NCI-H2227 treated with DMSO at 0.1 percent for 48 hours (cell line): ENCODE results near the gene PGC.

Experiments used
- DNase-seq: peaks from one replicate; lab custom pipeline; 2025; lab: John Stamatoyannopoulos, UW

PGC gene

DNA sequence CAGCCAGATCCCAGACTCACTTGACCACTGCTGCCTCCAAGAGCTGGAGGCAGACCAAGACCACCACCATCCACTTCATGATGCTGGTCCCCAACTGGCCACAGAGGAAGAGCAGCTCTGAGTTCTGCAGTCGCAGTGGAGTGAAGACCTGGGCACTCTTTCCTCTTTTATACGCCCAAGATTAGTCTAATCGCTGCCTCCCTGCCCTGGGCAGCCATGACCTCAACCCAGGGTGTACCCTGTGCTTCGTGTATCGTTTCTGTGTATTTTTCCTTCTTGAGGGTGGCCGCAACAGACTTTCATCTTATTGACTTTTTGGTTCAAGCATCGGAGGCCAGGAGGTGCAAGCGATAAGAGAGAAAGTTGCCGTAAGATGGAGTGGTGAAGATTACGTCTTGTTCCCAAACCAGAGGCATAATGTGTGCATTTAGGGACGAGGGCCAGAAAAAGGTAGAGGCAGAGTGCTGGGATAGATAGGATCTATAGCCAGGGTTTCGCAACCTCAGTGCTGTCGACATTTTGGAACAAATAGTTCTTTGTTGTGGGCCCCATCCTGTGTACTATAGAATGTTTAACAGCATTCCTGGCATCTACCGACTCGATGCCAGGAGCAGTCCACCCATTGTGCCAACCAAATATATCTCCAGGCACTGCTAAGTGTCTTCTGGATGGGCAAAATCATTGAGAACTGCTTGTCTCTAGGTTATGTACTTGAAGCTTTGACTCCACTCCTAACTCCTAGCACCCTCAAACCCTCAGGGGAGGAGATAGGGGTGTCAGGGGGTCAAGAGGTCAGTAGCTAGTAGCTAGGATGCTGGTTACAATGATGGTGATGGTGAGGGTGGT lies at the start of gene PGC:
TSS of gene PGC (minus strand) at position 142 of the 846 bp plus-strand sequence. CDS start at position 79, 63 bp downstream.
- no peak for DNase-seq

DNA sequence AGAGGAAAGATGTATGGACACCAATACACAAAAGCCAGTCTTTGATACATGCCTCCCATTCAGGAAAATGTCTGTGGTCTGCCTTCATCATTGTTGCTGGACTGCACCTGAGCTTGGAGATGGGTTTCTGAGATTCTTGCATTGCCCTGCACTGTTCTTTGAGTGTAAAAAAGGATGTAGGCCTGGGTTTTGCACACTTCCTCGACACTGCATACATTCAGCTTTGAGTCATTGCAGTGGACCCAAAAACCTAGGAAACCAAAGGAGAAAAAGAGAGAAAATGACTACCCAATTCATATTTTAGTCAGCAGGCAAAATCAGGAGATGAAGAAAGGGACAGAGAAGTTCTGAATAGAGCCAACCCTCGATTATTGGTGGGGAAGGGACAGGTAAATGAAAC lies 49.3 kb upstream of the PGC start:
- no peak for DNase-seq

DNA sequence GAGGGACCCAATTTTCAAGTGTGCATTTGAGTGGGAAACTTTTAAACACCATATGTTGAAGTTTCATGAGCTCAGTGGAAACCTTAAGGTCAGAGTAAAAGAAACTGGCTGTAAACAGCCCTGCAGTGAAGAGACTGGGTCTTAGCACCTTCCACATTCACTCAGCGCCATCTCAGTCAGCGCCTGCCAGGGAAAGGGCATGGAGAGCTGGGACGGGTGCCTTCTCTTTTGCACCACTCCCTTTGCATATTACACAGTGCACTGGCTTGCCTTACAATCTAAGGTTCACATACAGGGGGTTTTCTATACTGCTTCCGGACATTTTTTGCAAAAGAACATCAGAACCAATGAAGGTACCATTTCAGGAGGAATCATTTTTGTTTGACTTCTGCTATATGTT lies 44.8 kb upstream of the PGC start:
- DNase-seq = no peak

DNA sequence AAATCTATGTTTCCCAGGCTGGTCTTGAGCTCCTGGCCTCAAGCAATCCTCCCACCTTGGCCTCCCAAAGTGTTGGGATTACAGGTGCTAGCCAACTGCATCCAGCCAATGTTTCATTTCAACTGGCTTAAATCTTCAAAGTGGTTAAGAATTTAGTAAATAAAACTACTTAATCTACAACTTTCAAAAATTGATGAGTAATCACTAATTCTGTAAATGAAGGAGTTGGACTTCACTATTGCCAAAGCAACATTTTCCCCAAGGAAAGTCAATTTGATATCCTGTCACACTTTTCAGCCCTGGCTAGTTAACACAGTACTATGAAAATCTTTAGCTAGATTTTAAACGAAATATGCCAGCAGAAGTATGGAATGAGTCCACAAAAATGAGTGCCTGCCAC lies 44.1 kb upstream of the PGC start:
- no peak for DNase-seq

DNA sequence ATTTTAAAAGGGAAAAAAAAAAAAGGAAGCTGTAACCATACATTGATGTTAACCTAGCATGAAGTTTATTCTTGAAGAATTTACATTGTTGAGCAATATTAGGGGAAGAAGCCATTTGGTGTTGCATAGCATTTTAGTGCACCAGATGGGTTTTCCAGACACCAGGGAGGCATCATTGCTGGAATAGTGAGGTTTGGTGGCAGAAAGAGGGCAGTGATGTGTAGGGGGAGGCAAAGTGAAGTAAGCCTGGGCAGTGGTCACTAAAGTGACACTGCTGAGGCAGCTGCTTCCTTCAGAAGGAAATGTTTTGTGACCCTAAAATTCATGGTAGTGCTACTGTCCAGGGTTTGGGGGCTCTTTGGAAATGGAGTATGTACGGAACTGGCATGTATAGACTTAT lies 42.8 kb upstream of the PGC start:
- DNase-seq = no peak

DNA sequence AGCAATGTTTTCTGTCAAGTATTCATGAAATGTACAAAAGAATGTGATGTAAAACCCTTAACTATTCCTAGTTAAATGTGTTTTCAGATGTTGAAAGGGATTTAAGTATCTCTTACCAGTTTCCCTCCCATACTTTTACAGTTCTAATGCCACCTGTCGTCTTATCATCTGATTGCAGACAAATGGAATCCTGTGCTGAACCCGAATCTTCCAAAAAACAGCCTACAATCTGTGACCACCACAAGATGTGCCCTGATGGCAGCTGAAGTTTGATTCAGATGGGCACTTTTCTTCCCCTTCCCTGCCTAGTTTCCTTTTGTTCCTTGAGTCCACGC lies 42.2 kb upstream of the PGC start:
- no peak for DNase-seq

DNA sequence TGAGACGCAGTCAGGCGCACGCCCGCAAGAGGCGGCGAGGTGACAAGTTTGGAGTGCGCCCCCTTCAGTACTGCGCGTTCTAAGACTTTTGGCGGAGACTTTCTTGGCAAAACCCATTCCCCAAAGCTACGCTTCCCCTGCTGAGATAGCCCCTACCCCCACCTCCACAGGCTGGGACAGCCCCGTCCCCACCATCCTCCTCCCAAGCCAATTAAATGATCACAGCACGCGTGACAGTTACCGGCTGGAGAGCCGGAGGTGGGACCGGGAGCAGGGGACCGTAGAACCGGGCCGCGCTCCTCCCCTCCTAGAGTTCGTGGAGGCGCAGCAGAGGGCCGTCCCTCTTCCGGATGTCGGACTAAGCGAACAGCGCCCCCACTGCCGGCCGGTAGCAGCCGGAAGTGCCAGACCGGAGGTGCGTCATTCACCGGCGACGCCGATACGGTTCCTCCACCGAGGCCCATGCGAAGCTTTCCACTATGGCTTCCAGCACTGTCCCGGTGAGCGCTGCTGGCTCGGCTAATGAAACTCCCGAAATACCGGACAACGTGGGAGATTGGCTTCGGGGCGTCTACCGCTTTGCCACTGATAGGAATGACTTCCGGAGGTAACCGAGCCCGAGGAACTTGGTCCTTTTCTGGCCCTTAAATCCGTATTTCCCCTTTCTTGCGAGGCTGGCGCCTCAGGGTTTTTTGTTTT lies 40.2 kb upstream of the PGC start, which contains the start of gene TOMM6:
TSS of gene TOMM6 (plus strand) at position 476 of the 699 bp plus-strand sequence. CDS start at position 480, 4 bp downstream.
- DNase-seq = peak; percentile 78

DNA sequence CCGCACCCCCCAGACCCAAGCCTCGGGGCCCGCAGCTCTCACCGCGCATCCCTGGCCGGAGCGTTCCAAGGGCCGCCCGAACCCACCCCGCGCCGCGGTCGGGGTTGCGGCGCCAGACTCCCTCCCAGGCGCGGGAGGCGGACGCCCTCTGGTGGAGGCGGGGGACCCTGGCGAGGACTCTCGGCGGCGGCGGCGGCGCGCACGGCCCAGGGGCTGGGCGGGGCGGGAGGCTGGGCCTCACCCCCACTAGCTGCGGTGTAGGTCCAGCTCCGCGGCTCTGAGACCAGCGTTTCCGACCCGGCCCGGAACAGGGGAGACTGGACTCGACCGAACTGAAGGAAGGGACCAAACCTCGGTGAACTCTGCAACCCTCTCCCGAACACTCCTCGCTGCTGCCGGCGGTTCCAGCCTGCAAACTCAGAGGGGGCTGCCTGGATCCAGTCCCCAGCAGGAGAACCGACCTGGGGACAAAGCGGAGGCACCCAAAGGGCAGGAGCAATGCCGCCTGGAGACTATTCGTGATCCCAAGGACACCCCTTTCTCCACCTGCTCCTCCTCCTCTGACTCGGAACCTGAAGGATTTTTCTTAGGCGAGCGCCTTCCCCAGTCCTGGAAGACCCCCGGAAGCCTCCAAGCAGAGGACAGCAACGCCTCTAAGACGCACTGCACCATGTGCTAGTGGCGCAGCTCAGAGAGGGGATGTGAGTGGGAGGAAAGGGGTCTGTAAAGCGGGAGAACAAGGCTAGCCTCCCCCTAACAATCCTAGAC lies 39.4 kb upstream of the PGC start:
- DNase-seq = peak; percentile 43

DNA sequence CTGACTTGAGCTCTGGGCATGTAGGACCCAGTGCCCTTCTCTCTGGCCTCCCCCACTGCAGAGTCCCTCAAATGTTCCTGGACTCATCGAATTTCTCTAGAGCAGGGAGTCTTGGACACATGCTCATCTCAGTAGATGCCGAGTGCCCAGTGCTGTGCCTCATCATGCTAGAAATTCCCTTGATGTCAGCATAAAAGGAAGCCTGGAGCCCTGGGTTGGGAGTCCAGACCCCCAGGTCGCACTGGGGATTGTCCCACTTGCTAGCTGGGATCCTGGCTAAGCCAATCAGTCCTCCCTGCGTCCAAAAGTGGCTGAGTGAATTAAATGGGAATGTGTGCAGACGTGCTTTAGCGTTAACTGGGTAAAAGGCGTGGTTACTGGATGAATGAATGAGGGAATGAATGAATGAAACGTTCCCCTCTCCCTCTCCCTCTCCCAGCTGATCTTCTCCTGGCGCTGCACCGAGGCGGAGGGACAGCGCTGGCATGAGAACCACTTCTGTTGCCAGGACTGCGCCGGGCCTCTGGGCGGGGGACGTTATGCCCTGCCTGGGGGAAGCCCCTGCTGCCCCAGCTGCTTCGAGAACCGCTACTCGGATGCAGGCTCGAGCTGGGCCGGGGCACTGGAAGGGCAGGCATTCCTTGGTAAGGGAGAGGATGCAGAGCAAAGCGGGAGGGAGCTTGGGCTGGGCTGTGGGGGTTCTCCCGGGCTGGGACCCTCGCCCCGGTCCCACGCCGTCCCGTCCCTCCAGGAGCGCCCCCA lies 38.7 kb upstream of the PGC start:
- DNase-seq = no peak

DNA sequence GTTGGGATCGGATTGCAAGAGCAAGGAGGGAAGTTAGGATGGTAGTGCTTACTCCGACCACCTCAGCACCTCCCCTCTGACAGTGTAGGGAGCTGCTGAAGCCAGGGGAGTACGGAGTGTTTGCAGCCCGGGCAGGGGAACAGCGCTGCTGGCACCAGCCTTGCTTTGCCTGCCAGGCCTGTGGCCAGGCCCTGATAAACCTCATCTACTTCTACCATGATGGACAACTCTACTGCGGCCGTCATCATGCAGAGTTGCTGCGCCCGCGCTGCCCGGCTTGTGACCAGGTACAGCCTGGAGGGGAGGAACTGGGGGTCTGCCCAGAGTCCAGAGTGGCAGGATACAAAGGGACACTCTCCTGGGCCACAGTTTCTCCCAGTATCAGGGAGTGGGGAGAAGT lies 38.1 kb upstream of the PGC start:
- no peak for DNase-seq

DNA sequence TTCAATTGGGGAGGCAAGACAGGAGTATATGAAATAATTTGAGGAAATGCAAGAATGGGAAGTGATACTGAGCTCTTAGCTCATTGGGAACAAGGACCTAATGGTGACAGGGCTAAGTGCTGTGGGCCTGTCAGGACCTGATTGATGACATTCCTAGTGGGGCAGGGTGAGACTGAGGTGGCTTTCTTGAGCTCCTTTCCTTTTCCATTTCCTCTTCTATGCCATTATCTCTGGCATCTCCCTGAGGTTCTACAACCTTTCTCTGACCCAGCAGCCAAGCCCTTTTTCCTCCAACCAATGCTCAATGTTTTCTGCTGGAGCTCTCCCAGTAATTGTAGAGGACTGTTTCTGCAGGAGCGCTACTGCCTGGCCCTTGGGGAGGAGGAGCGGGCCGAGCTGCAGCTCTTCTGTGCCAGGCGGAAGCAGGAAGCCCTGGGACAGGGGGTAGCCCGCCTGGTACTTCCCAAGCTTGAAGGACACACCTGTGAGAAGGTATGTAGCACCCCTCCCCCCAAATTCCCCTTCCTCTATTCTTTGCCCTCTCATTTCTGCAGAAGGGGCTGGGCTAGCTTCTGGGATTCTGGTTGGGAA lies 37.5 kb upstream of the PGC start:
- no peak for DNase-seq

DNA sequence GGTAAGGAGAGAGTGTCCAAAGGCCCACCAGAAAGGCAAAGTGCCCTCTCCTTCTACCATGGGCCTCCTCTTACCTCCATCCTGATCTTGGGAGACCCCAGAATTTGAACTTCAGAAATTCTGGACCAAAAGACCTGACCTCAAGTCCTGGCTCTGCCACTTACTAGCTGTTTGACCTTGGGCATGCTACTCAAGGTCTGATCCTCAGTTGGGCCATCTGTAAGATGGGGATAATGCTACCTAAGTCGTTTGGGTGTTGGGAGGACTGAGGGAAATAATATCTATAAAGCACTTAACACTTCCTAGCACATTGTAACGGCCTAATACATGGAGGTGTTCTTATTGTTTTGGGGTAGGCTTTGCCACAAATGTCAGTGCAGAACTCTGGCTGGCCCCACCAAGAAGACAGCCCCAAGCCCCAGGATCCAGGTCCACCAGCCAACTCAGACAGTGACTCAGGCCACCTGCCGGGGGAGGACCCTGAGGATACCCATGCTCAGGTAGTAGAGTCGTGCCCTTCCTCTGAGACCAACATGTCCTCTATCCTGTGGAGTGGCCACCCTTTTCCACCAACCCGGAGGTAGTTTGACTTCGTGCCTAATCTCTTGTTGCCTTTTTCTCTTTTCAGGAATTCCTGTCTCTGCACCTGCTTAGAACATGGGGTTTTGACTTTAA lies 36.0 kb upstream of the PGC start:
- no peak for DNase-seq

DNA sequence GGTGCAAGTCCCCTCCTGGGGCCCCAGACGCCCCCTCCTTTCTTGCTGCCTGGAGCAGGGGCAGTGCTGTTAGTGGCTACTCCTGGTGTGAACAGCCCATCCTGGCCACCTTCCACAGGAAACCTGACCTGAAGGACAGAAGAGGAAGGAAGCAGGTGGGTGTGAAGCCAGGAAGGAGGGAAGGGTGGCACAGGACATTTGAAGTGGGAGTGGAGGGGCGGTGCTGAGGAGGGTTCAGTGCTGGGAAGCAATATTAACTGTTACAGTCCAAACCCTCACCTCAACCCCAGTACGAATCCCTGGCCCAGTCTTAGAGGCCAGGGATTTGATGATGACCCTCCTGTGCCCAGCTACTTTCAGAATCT lies 34.2 kb upstream of the PGC start:
- DNase-seq = no peak

DNA sequence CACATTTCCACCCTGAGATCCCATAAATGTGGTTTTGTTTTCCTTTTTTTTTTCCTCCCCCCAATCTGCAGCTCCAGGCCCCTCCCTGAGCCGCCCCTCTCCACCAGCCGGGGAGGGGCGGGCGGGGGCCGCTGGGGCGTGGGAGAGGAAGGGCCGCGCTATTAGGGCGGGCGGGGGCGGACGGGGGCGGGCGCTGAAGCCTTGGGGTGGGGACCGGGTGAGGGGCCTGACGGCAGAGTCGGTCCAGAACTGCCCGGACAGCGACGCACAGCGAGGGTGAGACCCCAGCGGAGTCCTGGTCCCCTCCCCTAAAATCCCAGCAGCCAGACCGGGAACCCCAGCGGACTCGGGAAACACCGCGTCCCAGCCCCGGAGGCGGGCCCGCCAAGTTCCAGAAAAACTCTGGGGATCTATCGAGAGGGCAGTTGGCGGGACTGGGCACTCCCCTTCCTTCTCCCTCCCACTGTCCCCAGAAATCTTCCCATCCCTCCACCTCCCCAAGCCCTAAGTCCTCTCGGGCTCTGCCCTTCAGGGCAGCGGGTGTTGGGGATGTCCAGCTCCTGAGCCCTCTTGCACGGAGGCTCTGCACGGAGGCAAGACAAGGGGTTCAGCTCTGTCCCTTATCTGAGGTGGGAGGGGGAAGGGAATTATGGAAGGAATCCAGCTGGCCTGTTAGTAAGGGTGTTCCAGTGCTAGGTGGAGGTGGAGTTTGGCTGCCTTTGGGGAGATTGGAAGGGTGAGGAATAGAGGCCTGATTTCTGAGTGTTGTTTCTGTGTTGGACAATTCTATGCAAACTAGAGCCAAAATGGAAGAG lies 33.6 kb upstream of the PGC start, which contains the start of gene PRICKLE4:
TSS of gene PRICKLE4 (plus strand) at position 232 of the 815 bp plus-strand sequence. CDS start 2,692 bp downstream, outside the sequence.
- no peak for DNase-seq

DNA sequence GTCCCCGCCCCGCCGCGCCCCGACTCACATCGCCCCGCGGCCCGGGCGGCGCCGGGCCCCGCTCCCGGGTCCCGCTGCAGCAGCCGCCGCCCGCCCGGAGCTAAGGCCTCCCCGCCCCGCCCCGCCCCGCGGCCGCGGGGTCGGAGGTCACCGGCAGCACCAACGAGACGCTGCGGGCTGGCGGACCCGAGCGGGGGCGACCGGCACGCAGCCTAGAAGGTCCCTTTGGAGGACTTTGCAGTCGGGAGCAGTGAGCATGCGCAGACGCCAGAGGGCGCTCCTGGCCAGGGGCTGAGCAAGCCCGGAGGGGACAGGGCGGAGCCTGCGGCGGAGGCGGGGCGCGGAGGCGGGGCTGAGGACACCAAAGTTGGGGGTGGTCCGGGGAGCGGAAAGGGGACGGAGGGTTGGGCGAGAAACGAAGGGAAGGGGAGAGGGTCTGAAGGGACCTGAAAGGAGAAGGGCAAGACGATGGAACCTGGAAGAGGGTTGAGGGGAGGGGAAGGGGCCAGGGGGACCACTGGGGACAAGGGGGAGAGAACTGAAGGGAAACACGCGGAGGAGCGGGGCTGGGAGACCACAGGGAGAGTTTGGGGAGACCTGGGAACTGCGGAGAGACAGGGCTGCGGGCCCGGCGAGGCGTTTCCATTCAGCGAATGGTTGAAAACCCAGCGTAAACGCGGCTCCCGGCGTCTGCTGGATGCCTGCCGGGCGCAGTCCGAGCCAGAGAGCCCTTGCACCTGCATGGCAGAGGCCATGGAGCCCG lies 32.8 kb upstream of the PGC start, which contains the start of gene FRS3:
TSS of gene FRS3 (minus strand) at position 113 of the 763 bp plus-strand sequence. CDS start 2,913 bp downstream, outside the sequence.
- DNase-seq = peak; percentile 83

DNA sequence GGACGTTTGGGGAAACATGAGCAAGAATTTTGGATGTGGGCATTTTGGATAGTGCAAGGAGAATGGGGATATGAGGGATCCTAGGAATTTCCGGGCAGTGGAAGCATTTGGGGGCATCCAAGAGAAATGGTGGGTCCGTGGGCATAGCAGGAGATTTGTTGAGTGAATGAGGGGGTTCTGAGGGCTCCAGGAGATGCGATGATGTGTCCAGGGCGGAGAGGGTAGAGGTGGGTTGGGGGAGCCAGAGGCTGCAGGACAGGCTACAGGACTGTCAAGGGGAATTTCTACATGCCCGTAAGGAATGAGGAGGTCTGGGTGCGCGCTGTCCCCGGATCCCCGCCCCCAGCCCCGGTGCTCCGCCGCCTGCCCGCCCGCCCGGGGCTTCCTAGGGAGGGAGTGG lies 32.1 kb upstream of the PGC start:
- no peak for DNase-seq

DNA sequence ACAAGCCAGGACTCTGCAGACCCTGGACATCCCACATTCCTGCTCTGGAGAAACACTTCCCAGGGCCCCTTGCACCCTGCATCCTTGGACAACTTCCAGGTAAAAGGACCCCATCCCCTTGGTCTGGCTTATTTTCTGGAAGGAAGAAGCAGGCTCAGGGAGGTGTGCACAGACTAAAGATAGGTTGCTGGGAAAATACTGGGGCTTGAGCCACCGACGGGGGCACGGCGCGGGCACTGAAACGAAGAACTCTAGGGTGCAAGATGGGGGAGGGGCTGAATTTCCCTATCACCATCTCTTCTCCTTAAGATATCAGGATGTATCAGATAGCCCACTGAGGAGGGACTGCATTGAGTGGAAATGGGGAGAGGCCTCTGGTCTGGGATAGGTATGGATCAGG lies 31.7 kb upstream of the PGC start:
- DNase-seq = no peak

DNA sequence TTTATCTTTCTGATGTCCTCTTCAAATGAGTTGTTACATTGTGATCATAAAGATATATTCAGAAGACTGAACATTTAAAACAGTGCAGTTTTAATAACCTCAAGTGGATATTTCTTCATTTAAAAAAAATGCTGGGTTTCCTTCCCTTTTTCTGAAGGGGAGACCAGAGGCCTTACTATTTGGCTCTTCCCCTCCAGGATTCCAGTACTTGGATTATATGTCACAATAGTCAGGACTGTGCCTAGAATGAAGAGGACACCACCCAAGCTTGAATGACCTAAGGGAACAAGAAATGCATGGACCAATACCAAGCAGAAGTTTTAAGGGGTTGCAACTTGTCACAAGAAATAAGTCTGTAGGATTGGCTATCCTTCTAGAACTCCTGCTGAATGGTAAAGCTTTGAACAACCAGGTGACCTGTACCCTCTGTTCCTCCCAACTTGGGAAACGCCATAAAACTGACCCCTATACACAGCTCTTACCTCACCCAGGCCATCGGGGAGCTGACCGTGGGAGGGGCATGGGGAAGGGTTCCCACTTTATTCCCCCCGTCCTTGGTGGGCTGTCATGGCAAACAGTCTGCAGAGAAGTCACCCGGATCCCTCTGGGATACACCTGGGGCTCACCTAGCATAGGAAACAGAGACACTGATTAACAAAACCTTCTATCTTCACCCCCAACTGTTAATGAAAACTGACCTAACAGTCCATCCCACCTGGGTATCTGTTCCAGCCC lies 30.5 kb upstream of the PGC start:
- no peak for DNase-seq
